Stimulated activated CD4-positive, alpha-beta T cell treated with anti-CD3 and anti-CD28 coated beads, Interleukin-15, amount 100 ng/mL, for 24 hours (primary cell): ENCODE results near the gene KIAA1614.
A peak's percentile ranks its signal among the peaks of the same experiment; 100 is the strongest.

Experiments
- DNase-seq: peaks from one replicate; pipeline ENCODE4 v3.0.0-alpha.2; 2020

KIAA1614 gene

DNA sequence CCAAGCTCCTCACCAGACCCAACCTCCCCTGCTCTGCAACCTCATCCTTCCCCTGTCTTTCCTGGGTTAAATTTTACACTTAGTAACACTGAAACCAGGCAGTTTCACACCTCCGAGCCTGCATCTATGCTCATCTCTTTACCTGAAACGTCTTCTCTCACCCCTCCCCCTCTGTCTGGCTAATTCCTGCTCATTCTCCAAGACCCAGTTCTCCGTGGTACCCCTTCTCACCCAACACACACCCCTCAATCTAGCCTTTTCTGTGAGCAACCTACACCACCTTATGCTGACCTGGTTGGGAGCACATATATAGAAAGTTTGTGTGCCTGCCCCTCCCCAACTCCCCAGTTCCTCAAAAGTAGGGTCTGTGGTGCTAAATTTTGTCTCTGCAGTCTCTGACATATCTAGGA, 3.7 kb upstream of the KIAA1614 start:
- DNase-seq, result no peak

- DNase-seq, result no peak
These were observed 3.2 kb upstream of the KIAA1614 start for GRCh38 chr1:180909462-180909976.

GRCh38 chr1:180911640-180912191, 981 bp upstream of the KIAA1614 start:
- DNase-seq, result no peak

- DNase-seq, result no peak
These were observed 391 bp upstream of the KIAA1614 start for GRCh38 chr1:180912211-180912800.

DNA sequence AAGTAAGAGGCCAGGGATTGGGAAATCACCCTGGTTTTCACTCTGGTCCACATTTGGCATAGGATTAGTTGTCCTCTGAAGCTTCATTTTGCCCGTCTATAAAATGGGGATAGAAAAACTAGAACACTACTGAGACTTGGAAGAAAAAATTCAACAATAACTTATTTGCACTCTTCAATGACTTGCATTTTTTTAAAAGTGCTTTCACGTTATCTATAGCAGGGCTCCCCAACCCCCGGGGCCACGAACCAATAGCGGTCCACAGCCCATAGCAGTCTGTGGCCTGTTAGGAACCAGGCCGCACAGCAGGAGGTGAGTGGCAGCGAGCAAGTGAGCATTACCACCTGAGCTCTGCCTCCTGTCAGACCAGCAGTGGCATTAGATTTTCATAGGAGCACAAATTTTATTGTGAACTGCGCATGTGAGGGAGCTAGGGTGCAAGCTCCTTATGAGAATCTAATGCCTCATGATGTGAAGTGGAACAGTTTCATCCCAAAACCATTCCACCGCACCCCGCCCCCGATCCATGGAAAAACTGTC, 2.8 kb downstream of the KIAA1614 start:
- DNase-seq, result no peak

DNA sequence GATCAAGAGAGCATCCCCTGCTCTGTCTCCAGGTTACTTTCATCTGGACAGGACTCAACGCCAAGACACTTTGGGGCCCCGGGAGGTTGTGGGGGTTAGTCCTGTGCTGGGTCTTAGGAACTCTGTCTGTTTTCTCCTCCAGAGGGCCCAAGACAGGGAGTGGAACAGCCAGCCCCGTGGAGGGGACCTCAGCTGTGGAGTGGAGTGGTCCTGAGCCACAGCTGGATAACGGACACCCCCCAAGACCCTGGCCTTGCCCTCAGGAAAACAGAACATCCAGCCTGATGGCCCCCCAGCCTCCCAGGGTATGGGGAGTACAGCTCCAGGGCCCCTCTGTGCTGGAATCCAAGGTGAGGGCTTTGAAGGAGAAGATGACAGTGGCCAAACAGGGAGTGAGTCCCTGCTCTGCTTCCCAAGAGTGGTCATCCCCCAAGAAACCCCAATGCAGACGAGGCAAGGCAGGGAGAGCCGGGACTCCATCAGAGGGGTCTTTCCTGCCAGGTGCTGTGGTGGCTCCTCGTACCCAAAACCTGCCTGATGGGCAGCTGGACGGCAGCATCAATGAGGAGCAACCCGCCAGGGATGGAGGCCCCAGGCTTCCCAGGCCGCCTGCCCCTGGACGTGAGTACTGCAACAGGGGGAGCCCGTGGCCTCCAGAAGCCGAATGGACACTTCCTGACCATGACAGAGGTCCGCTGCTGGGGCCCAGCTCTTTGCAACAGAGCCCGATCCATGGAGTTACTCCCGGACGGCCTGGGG, 3.5 kb downstream of the KIAA1614 start:
- no peak for DNase-seq

GRCh38 chr1:180916771-180917170, 4.1 kb downstream of the KIAA1614 start:
- no peak for DNase-seq

- DNase-seq, result no peak
These were observed 4.8 kb downstream of the KIAA1614 start for GRCh38 chr1:180917306-180918065.

- DNase-seq, result no peak
These were observed 5.8 kb downstream of the KIAA1614 start for GRCh38 chr1:180918519-180918918.

DNA sequence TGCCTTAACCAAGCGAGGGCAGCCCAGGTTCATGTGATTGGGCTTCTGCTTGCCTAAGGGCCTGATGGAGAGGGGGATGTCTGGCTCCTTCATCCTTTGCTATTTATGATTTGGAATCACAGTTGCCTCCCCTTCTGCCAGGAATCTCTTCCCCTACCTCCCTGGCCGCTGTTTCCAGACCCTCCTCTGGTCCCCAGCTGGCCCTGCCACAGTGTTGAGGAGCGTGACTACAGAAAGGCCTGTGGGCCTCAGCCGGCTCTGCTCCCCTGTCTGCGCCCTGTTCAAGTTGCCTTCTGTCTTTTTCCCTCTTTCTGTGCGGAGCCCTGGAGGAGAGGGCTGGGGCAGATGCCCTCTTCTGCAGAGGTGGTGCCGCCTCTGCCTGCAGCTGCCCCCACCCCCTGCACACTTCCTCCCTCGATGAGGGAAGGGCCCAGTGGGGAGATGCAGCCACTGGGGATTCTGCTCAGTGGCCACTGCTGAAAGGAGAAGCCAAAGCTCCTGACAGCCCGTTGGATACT, 6.5 kb downstream of the KIAA1614 start:
- DNase-seq, result no peak

- DNase-seq, result no peak
These were observed 7.5 kb downstream of the KIAA1614 start for GRCh38 chr1:180920193-180920592.

DNA sequence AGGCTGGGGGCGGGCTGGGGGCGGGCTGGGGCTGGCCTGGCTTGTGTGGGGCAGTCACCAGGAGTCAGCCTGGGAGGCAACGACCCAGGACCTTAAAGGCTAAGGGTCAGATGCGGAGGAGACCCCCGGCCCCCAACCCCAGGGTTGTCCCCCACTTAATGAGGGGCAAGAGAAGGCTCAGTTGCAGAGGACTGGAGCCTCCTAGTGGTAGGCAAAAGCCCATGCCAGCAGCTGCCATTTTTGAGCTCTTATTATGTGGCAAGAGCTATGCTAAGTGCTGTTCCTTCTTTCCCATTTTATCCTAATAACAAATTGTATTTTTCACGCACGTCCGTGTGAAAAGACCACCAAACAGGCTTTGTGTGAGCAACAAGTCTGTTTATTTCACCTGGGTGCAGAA, 8.0 kb downstream of the KIAA1614 start:
- no peak for DNase-seq

DNA sequence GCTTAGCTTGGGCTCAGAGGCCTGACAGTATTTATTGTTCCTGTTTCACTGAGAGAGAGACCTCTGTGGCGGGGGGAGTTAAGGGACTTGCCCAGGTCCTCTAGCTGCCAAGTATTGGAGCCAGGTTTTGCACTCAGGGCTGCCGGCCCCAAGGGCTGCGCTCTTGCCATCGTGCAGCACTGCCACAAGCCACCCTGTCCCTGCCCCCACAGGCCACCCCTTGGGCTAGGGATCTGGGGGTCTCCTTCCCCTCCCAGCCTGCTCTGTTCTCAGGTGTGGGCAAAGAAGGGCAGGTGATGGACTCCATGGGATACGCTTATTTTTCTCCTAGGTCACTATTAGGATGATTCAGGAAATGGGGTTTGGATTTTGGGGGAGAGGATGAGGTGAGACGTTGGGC, 8.7 kb downstream of the KIAA1614 start:
- no peak for DNase-seq

DNA sequence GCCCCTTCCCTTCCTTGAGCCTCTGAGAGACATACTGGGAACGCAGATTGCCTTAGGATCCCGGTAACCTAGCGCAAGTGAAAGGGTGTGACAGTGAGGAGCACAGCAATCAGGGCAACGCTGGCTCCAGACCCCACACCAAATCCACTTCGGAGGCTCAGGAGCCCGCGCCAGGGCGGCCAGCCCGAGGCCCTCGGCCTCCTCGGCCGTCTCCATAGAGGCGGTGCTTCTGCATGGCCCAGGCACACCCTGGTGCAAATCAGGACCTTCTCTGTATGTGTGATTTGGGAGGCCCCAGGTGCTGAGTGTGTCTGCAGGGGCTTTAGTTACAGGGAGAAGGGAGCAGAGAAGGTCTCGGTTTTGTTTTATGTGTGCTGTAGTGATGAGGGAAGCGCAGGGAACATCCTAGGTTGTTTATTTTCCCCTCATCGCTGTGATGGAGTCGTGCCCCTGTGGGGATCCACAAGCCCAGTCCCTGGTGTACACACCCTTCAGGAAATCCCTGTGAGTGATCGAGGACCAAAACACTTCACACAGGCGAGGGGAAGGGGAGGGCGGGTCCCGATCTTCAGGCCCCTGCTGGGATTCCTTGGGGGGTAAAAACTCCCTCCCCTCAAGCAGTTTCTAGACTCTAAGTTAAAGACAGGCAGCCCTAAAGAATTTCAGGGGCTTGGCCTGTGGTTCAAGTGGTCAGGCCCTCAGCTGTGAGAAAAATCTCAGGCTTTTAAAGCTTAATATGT, 9.4 kb downstream of the KIAA1614 start:
- no peak for DNase-seq

- no peak for DNase-seq
These were observed 9.9 kb downstream of the KIAA1614 start for GRCh38 chr1:180922631-180923015.

DNA sequence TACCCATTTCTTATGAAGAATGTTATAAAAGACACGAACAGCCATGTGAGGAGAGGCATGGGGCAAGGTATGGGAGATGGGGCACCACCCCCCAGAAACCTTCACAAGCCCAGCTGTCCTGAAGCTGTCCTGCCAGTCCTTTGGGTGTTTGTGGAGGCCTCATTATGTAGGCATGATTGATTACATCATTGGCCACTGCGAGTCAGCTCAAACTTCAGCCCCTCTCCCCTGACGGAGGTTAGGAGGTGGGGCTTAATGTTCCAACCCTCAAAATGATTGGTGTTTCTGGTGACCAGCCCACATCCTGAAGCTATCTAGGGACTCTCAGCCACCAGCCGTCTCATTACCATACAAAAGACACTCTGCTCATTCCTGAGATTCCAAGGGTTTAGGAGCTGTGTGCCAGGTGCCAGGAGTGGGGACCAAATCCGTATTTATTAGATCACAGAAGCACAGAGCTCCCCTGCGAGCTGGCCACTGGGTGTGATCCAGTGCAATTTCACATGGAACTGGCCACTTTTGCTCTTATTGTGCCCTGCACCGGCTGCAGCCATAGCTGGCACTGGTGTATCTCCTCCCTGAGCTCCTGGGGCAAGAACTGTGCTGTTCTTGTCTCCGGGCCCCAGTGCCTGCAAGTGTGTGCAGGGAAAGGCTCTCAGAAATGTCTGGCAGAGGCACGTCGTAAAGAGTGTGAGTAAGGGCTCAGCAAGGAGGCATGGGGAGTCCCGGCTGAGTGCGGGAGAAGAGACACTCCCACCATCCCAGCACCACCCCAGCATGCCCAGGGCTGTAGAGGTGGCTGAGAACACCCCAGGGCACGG, 10.5 kb downstream of the KIAA1614 start:
- DNase-seq, result no peak

GRCh38 chr1:180923887-180924286, 11.2 kb downstream of the KIAA1614 start:
- DNase-seq, result no peak

DNA sequence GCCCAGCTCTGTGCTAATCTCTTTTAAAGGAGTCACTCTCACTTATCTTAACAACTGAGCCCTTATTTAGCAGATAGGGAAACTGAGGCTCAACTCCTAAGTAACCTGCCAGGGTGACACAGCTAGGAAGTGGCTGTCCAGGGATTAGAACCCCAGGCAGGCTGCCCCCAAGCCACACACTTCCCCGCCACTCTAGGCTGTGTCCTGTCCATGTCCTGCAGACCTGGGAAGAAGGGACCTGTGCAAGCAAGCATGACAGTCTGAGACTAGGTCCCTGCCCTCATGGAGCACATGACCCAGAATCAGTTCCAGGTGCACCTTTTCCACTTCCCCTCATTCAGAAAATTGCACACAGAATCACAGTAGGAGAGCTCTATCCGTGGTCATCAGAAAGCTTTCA, 12.2 kb downstream of the KIAA1614 start:
- no peak for DNase-seq

GRCh38 chr1:180925471-180926051, 12.9 kb downstream of the KIAA1614 start:
- DNase-seq, result no peak

DNA sequence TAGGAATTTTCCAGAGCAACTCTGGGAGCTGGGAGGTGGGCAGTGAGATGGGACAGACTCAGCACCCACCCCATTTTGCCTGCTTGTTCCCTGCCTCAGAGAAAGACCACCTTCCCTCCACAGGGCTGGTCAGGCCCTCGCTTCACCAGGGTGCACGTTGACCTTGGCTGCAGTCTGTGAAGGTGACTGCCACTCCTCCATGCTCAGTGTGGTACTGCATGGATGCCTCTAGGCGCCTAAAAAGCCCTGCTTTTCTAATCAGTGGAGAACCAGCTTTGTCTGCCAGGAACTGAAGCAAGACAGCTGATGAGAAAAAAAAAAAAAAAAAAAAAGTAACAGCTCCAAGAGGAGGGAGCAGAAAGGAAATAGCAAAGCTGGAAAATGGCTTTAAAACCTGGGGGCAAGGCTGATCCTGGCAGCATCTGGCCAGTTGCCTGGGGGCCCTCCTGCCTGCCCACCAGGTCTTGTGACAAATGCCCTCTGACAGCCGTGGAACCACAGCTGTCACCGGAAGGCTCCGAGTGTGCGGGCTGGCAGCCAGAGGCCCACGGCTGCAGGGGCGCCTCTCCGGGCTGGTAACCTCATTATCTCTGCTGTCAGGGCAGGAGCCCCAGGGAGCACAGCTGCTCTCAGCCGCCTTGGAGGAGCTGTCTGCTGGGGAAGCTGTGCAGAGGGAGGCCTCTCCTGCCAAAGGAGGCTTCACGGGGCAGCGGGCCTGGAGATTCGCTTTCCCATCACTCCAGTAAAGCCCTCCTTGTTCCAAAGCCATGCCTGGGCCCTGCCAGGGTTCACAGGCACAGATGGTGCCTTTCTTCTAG, 13.7 kb downstream of the KIAA1614 start:
- peak; percentile 19 for DNase-seq
